HepG2 (cell line): ENCODE data around the gene TMEM217. TPM values are rescaled to one million over a fixed set of nuclear protein-coding genes. Genes with fewer than 3 reads are reported as not detected.

Source experiments
- CEBPB ChIP-seq: IDR thresholded peaks from 2 replicates; pipeline ENCODE4 v1.6.1; 2011; ENCODE audit warnings: low read depth, low read length, improper control_type of control experiment, borderline replicate concordance
- CHD2 ChIP-seq: IDR thresholded peaks from 2 replicates; pipeline ENCODE4 v1.6.1; 2011; ENCODE audit warnings: low read depth, low read length, improper control_type of control experiment
- DR1 ChIP-seq: sonication (generic); formaldehyde crosslinking; IDR thresholded peaks from 2 replicates; pipeline ENCODE4 v1.8.0; 2021; ENCODE audit warnings: mild to moderate bottlenecking, missing genetic modification reagents, inconsistent platforms
- ELF1 ChIP-seq: sonication (generic); formaldehyde crosslinking; IDR thresholded peaks from 2 replicates; pipeline ENCODE4 v1.4.0; 2020; ENCODE audit warnings: missing genetic modification reagents
- FOXC1 ChIP-seq: sonication (generic); formaldehyde crosslinking; IDR thresholded peaks from 2 replicates; pipeline ENCODE4 v1.8.0; 2022; ENCODE audit warnings: mild to moderate bottlenecking, missing genetic modification reagents, borderline replicate concordance
- NCOA1 ChIP-seq: sonication (generic); formaldehyde crosslinking; IDR thresholded peaks from 2 replicates; pipeline ENCODE4 v1.9.0; 2021; ENCODE audit warnings: missing genetic modification reagents
- NFYB ChIP-seq: sonication (generic); formaldehyde crosslinking; IDR thresholded peaks from 2 replicates; pipeline ENCODE4 v1.4.0; 2020; ENCODE audit warnings: missing genetic modification reagents
- POLR2AphosphoS5 ChIP-seq: IDR thresholded peaks from 2 replicates; pipeline ENCODE4 v1.6.1; 2012; ENCODE audit warnings: low read depth, low read length
- YEATS4 ChIP-seq: sonication (generic); formaldehyde crosslinking; IDR thresholded peaks from 2 replicates; pipeline ENCODE4 v1.4.0; 2020; ENCODE audit warnings: missing genetic modification reagents, borderline replicate concordance
- ZFP90 ChIP-seq: sonication (generic); formaldehyde crosslinking; IDR thresholded peaks from 2 replicates; pipeline ENCODE4 v1.8.0; 2022; ENCODE audit warnings: missing genetic modification reagents, mild to moderate bottlenecking, inconsistent platforms, borderline replicate concordance
- ZMAT3 ChIP-seq: sonication (generic); formaldehyde crosslinking; conservative IDR thresholded peaks from 2 replicates; pipeline ENCODE4 v1.7.0; 2021; ENCODE audit warnings: missing genetic modification reagents
- ZNF143 ChIP-seq: sonication (generic); formaldehyde crosslinking; IDR thresholded peaks from 2 replicates; pipeline ENCODE4 v1.4.0; 2020; ENCODE audit warnings: missing genetic modification reagents
- ZNF282 ChIP-seq: fragments of 450-650 bp; IDR thresholded peaks from 2 replicates; pipeline ENCODE4 v1.6.1; 2018; ENCODE audit not compliant: partially characterized antibody
- ZNF431 ChIP-seq: sonication (generic); formaldehyde crosslinking; IDR thresholded peaks from 2 replicates; pipeline ENCODE4 v1.9.0; 2022; ENCODE audit warnings: missing genetic modification reagents, low read depth, mild to moderate bottlenecking, borderline replicate concordance
- ZNF549 ChIP-seq: sonication (generic); formaldehyde crosslinking; IDR thresholded peaks from 2 replicates; pipeline ENCODE4 v1.5.0; 2020; ENCODE audit warnings: missing genetic modification reagents
- polyA plus RNA-seq, 8 experiments: library from polyadenylated mRNA; depleted of rRNA in 3 of 8; stranded (reverse) in 7 of 8; unstranded in 1 of 8; fragments of >200 nt; fragmentation: Illumina TruSeq in 4 of 8; extraction: Trizol in 4 of 8; gene quantifications; 2 replicates each; pipeline versions ENCODE4 v1.2.1 to v1.2.3, GENCODE V29; 2011 to 2016; ENCODE audit warnings: low read depth in 4 of 8, missing spikeins in 1 of 8, mixed read lengths in 1 of 8; ENCODE audit not compliant: insufficient read depth in 1 of 8
- total RNA-seq, 5 experiments: library from RNA; depleted of rRNA; stranded (reverse); fragments of >200 nt; fragmentation: Illumina TruSeq; extraction: Trizol; gene quantifications; 2 replicates each; pipeline ENCODE4 v1.2.3, GENCODE V29; 2016; ENCODE audit warnings: low read depth in 1 of 5
- TF ChIP-seq, protein P1 (sequence below): IDR thresholded peaks from 2 replicates; pipeline ENCODE4 v1.6.1; 2018; ENCODE audit warnings: missing genetic modification reagents
- TF ChIP-seq, protein P2 (sequence below): sonication (generic); formaldehyde crosslinking; IDR thresholded peaks from 2 replicates; pipeline ENCODE4 v1.5.1; 2020; ENCODE audit warnings: missing genetic modification reagents, mild to moderate bottlenecking, borderline replicate concordance
- TF ChIP-seq, protein P3 (sequence below): sonication (generic); formaldehyde crosslinking; IDR thresholded peaks from 2 replicates; pipeline ENCODE4 v1.5.0; 2020; ENCODE audit warnings: mild to moderate bottlenecking, low read depth, missing genetic modification reagents, borderline replicate concordance
- TF ChIP-seq, protein P4 (sequence below): IDR thresholded peaks from 2 replicates; pipeline ENCODE4 v1.6.1; 2016
- TF ChIP-seq, protein P5 (sequence below), 2 experiments: fragments of 450-650 bp in 1 of 2; sonication (generic) in 1 of 2; formaldehyde crosslinking; IDR thresholded peaks; 2 replicates each; pipeline versions ENCODE4 v1.5.0 to v1.8.0; 2020 to 2022; ENCODE audit warnings: mild to moderate bottlenecking in 1 of 2, missing genetic modification reagents in 1 of 2
- TF ChIP-seq, protein P6 (sequence below): sonication (generic); formaldehyde crosslinking; IDR thresholded peaks from 2 replicates; pipeline ENCODE4 v1.8.0; 2022; ENCODE audit warnings: mild to moderate bottlenecking, missing genetic modification reagents; ENCODE audit not compliant: insufficient replicate concordance

Gene TMEM217
- total and polyA plus RNA-seq, 2 of the 13 experiments (the other 11 are each of a cell fraction or from before 2014, with no cell fraction given), result 2.3 to 3.4 TPM

DNA sequence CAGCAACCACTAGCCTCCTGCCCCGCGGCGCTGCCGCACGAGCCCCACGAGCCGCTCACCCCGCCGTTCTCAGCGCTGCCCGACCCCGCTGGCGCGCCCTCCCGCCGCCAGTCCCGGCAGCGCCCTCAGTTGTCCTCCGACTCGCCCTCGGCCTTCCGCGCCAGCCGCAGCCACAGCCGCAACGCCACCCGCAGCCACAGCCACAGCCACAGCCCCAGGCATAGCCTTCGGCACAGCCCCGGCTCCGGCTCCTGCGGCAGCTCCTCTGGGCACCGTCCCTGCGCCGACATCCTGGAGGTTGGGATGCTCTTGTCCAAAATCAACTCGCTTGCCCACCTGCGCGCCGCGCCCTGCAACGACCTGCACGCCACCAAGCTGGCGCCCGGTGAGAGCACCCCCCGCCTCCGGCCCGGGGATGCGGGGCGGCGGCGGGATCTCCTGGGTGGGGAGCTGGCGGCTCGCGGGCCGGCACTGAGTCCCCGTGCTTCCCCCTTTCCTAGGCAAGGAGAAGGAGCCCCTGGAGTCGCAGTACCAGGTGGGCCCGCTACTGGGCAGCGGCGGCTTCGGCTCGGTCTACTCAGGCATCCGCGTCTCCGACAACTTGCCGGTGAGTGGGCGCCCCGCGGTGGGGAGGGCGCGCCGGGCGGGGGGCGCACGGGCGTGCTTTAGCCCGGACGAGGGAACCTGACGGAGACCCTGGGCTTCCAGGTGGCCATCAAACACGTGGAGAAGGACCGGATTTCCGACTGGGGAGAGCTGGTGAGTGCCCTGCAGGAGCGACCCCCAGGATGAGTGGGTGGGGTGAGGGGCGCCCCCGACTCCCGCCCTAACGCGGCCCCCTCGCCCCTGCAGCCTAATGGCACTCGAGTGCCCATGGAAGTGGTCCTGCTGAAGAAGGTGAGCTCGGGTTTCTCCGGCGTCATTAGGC is 87.4 kb downstream of the TMEM217 start (continued):
- TF ChIP-seq, protein P1, sequence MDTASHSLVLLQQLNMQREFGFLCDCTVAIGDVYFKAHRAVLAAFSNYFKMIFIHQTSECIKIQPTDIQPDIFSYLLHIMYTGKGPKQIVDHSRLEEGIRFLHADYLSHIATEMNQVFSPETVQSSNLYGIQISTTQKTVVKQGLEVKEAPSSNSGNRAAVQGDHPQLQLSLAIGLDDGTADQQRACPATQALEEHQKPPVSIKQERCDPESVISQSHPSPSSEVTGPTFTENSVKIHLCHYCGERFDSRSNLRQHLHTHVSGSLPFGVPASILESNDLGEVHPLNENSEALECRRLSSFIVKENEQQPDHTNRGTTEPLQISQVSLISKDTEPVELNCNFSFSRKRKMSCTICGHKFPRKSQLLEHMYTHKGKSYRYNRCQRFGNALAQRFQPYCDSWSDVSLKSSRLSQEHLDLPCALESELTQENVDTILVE, result no peak
- TF ChIP-seq, protein P2, sequence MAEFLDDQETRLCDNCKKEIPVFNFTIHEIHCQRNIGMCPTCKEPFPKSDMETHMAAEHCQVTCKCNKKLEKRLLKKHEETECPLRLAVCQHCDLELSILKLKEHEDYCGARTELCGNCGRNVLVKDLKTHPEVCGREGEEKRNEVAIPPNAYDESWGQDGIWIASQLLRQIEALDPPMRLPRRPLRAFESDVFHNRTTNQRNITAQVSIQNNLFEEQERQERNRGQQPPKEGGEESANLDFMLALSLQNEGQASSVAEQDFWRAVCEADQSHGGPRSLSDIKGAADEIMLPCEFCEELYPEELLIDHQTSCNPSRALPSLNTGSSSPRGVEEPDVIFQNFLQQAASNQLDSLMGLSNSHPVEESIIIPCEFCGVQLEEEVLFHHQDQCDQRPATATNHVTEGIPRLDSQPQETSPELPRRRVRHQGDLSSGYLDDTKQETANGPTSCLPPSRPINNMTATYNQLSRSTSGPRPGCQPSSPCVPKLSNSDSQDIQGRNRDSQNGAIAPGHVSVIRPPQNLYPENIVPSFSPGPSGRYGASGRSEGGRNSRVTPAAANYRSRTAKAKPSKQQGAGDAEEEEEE (CRISPR knock-in tag), result no peak
- no peak for TF ChIP-seq CHD2
- TF ChIP-seq, protein P3, sequence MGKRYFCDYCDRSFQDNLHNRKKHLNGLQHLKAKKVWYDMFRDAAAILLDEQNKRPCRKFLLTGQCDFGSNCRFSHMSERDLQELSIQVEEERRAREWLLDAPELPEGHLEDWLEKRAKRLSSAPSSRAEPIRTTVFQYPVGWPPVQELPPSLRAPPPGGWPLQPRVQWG, result no peak
- TF ChIP-seq ZNF431 (CRISPR knock-in tag), result peak; percentile 21; the same call in 1 of the 2 replicates
- TF ChIP-seq FOXC1 (CRISPR knock-in tag), result no peak; the same call in 1 of the 2 replicates
- TF ChIP-seq, protein P4, sequence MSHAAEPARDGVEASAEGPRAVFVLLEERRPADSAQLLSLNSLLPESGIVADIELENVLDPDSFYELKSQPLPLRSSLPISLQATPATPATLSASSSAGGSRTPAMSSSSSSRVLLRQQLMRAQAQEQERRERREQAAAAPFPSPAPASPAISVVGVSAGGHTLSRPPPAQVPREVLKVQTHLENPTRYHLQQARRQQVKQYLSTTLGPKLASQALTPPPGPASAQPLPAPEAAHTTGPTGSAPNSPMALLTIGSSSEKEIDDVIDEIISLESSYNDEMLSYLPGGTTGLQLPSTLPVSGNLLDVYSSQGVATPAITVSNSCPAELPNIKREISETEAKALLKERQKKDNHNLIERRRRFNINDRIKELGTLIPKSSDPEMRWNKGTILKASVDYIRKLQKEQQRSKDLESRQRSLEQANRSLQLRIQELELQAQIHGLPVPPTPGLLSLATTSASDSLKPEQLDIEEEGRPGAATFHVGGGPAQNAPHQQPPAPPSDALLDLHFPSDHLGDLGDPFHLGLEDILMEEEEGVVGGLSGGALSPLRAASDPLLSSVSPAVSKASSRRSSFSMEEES (CRISPR knock-in tag), result no peak
- peak; percentile 86; the same call in 1 of the 2 replicates for TF ChIP-seq ZMAT3 (CRISPR knock-in tag)
- no peak for TF ChIP-seq DR1
- no peak for TF ChIP-seq CEBPB
- no peak; the same call in 1 of the 2 replicates for TF ChIP-seq POLR2AphosphoS5
- TF ChIP-seq ZNF282, result no peak
- TF ChIP-seq NCOA1 (CRISPR knock-in tag), result peak; percentile 17; the same call in 1 of the 2 replicates
- no peak for TF ChIP-seq NFYB (CRISPR knock-in tag)
- no peak for TF ChIP-seq ZNF143 (CRISPR knock-in tag)
- TF ChIP-seq, protein P5, sequence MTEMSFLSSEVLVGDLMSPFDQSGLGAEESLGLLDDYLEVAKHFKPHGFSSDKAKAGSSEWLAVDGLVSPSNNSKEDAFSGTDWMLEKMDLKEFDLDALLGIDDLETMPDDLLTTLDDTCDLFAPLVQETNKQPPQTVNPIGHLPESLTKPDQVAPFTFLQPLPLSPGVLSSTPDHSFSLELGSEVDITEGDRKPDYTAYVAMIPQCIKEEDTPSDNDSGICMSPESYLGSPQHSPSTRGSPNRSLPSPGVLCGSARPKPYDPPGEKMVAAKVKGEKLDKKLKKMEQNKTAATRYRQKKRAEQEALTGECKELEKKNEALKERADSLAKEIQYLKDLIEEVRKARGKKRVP (CRISPR knock-in tag; IDR thresholded peaks at IDR 0.05), result 0 out of 4 replicates have a peak, but pooled peaks of 1 of the 2 experiments have one; percentile 22
- TF ChIP-seq, protein P6, sequence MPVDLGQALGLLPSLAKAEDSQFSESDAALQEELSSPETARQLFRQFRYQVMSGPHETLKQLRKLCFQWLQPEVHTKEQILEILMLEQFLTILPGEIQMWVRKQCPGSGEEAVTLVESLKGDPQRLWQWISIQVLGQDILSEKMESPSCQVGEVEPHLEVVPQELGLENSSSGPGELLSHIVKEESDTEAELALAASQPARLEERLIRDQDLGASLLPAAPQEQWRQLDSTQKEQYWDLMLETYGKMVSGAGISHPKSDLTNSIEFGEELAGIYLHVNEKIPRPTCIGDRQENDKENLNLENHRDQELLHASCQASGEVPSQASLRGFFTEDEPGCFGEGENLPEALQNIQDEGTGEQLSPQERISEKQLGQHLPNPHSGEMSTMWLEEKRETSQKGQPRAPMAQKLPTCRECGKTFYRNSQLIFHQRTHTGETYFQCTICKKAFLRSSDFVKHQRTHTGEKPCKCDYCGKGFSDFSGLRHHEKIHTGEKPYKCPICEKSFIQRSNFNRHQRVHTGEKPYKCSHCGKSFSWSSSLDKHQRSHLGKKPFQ (CRISPR knock-in tag), result no peak
- TF ChIP-seq ZFP90 (CRISPR knock-in tag), result peak; percentile 19; the same call in 1 of the 2 replicates
- no peak; the same call in none of the 2 replicates for TF ChIP-seq YEATS4 (CRISPR knock-in tag)
- peak; percentile 38; the same call in 1 of the 2 replicates for TF ChIP-seq ZNF549
- no peak; the same call in 1 of the 2 replicates for TF ChIP-seq ELF1
